ENCODE data around the gene ACAP1.

ACAP1 gene

GRCh38 chr17:7309628-7310027, 26.7 kb upstream of the ACAP1 start:
- no peak for DNase-seq (ENCODE audit: low read depth in 2 of 2)

GRCh38 chr17:7311110-7311705, 25.1 kb upstream of the ACAP1 start:
- no peak for DNase-seq (ENCODE audit: low read depth in 2 of 2)

GRCh38 chr17:7312432-7313087, 23.8 kb upstream of the ACAP1 start:
- DNase-seq (ENCODE audit: low read depth in 2 of 2): no peak

- DNase-seq (ENCODE audit: low read depth in 2 of 2): no peak
Measured at GRCh38 chr17:7313088-7313889, 23.0 kb upstream of the ACAP1 start.

- no peak for DNase-seq (ENCODE audit: low read depth in 2 of 2)
Measured at GRCh38 chr17:7313890-7314718, 22.2 kb upstream of the ACAP1 start.

- peak; percentile 87 to 91 for DNase-seq (ENCODE audit: low read depth in 2 of 2)
Measured at GRCh38 chr17:7314719-7315569, 21.4 kb upstream of the ACAP1 start, which contains the start of gene GPS2. Gene GPS2 (minus strand): TSS chr17:7315360. CDS start chr17:7315052, 308 bp downstream.

GRCh38 chr17:7315570-7316235, 20.6 kb upstream of the ACAP1 start:
- DNase-seq (ENCODE audit: low read depth in 2 of 2): no peak

GRCh38 chr17:7317161-7317803, 19.0 kb upstream of the ACAP1 start:
- no peak for DNase-seq (ENCODE audit: low read depth in 2 of 2)

- DNase-seq (ENCODE audit: low read depth in 2 of 2): no peak
Measured at GRCh38 chr17:7318121-7318860, 18.0 kb upstream of the ACAP1 start.

- no peak for DNase-seq (ENCODE audit: low read depth in 2 of 2)
Measured at GRCh38 chr17:7321466-7321865, 14.9 kb upstream of the ACAP1 start.

- no peak for DNase-seq (ENCODE audit: low read depth in 2 of 2)
Measured at GRCh38 chr17:7322520-7323194, 13.7 kb upstream of the ACAP1 start.

- peak; percentile 35 to 64 for DNase-seq (ENCODE audit: low read depth in 2 of 2)
Measured at GRCh38 chr17:7323731-7324437, 12.4 kb upstream of the ACAP1 start.

- no peak for DNase-seq (ENCODE audit: low read depth in 2 of 2)
Measured at GRCh38 chr17:7324438-7324779, 11.9 kb upstream of the ACAP1 start.

- no peak for DNase-seq (ENCODE audit: low read depth in 2 of 2)
Measured at GRCh38 chr17:7325031-7325528, 11.2 kb upstream of the ACAP1 start.

- no peak for DNase-seq (ENCODE audit: low read depth in 2 of 2)
Measured at GRCh38 chr17:7326186-7326585, 10.1 kb upstream of the ACAP1 start.

GRCh38 chr17:7327056-7327455, 9.3 kb upstream of the ACAP1 start:
- no peak for DNase-seq (ENCODE audit: low read depth in 2 of 2)

- DNase-seq (ENCODE audit: low read depth in 2 of 2): no peak
Measured at GRCh38 chr17:7327501-7327900, 8.8 kb upstream of the ACAP1 start.

GRCh38 chr17:7328009-7328408, 8.3 kb upstream of the ACAP1 start:
- DNase-seq (ENCODE audit: low read depth in 2 of 2): no peak
